Kidney tubule cell (primary cell): ENCODE measurements around the gene DACH2.

Source experiments
- DNase-seq: peaks from one replicate; pipeline ENCODE4 v3.0.0-alpha.2; 2018; ENCODE audit warnings: low spot score

DACH2 gene

GRCh38 chrX:86322913-86323312 lies 174.7 kb downstream of the DACH2 start:
- no peak for DNase-seq

GRCh38 chrX:86329174-86329573 lies 180.9 kb downstream of the DACH2 start:
- no peak for DNase-seq

- DNase-seq = no peak
Observed at GRCh38 chrX:86348669-86349068, 200.4 kb downstream of the DACH2 start.

GRCh38 chrX:86349115-86349514 lies 200.9 kb downstream of the DACH2 start:
- no peak for DNase-seq

- DNase-seq = no peak
Observed at GRCh38 chrX:86369847-86370630, 221.8 kb downstream of the DACH2 start.

- DNase-seq = no peak
Observed at GRCh38 chrX:86370927-86371326, 222.7 kb downstream of the DACH2 start.

GRCh38 chrX:86379209-86379608 lies 231.0 kb downstream of the DACH2 start:
- DNase-seq = no peak

GRCh38 chrX:86383681-86384540 lies 235.7 kb downstream of the DACH2 start:
- DNase-seq = no peak

GRCh38 chrX:86407371-86407770 lies 259.1 kb downstream of the DACH2 start:
- DNase-seq = no peak

- DNase-seq = no peak
Observed at GRCh38 chrX:86421771-86422170, 273.5 kb downstream of the DACH2 start.

GRCh38 chrX:86436116-86436515 lies 287.9 kb downstream of the DACH2 start:
- DNase-seq = no peak

- no peak for DNase-seq
Observed at GRCh38 chrX:86455495-86455894, 307.2 kb downstream of the DACH2 start.

- no peak for DNase-seq
Observed at GRCh38 chrX:86460760-86461159, 312.5 kb downstream of the DACH2 start.

GRCh38 chrX:86504297-86504696 lies 356.0 kb downstream of the DACH2 start:
- DNase-seq = no peak

- no peak for DNase-seq
Observed at GRCh38 chrX:86507331-86507730, 359.1 kb downstream of the DACH2 start.

GRCh38 chrX:86579777-86580176 lies 431.5 kb downstream of the DACH2 start:
- DNase-seq = no peak

- peak; percentile 2 for DNase-seq
Observed at GRCh38 chrX:86604607-86605006, 456.4 kb downstream of the DACH2 start.

GRCh38 chrX:86696951-86697350 lies 548.7 kb downstream of the DACH2 start:
- DNase-seq = no peak

GRCh38 chrX:86711531-86712180 lies 563.4 kb downstream of the DACH2 start:
- no peak for DNase-seq

GRCh38 chrX:86714441-86714840 lies 566.2 kb downstream of the DACH2 start:
- DNase-seq = no peak

- DNase-seq = no peak
Observed at GRCh38 chrX:86724277-86724676, 576.0 kb downstream of the DACH2 start.

- DNase-seq = no peak
Observed at GRCh38 chrX:86747091-86747490, 598.8 kb downstream of the DACH2 start.

- no peak for DNase-seq
Observed at GRCh38 chrX:86805241-86805640, 657.0 kb downstream of the DACH2 start.
